SK-N-SH (cell line): Measurements from ENCODE around the gene LST1. TPM values are rescaled to one million over a fixed set of nuclear protein-coding genes. Genes with fewer than 3 reads are reported as not detected.

ENCODE experiments used
- CTCF ChIA-PET: fragments of 300-600, 350-600 bp; formaldehyde crosslinking; extraction: SDS; loops from one replicate; lab custom pipeline; 2021; lab: Yijun Ruan, JAX
- POLR2A ChIA-PET: fragments of 350-600 bp; sonication (Branson Sonifier 250); formaldehyde crosslinking; extraction: SDS; loops from one replicate; lab custom pipeline; 2020; ENCODE audit warnings: antibody characterized with exemption, inconsistent platforms; lab: Yijun Ruan, JAX
- DNase-seq: peaks from one replicate; pipeline ENCODE4 v3.0.0; 2012
- H2AFZ ChIP-seq: fragments of 200-600 bp; sonication (generic); 2 replicates; pipeline ENCODE4 v1.8.1; 2016; ENCODE audit warnings: antibody characterized with exemption, mild to moderate bottlenecking, low read depth
- H3F3A ChIP-seq: fragments of 200-600 bp; sonication (generic); replicated peaks from 2 replicates; pipeline ENCODE3; 2016; ENCODE audit warnings: antibody characterized with exemption, mild to moderate bottlenecking; ENCODE audit not compliant: insufficient read depth
- H3K27ac ChIP-seq, 2 experiments: fragments of 200-500 bp in 1 of 2; fragments of 200-600 bp in 1 of 2; sonication (Bioruptor generic) in 1 of 2; sonication (generic), shearing (Covaris generic) in 1 of 2; 2 replicates each; pipeline versions ENCODE4 v1.5.1 to v1.6.1; 2014 to 2016; ENCODE audit warnings: low read depth in 2 of 2, inconsistent platforms in 1 of 2, low read length in 1 of 2, mild to moderate bottlenecking in 1 of 2, mixed read lengths in 1 of 2
- H3K27me3 ChIP-seq: fragments of 200-600 bp; sonication (generic), shearing (Covaris generic); 2 replicates; pipeline ENCODE4 v1.6.1; 2016; ENCODE audit warnings: mixed run types; ENCODE audit not compliant: insufficient read depth
- H3K36me3 ChIP-seq, 2 experiments: fragments of 200-500 bp in 1 of 2; fragments of 200-600 bp in 1 of 2; sonication (Bioruptor generic) in 1 of 2; sonication (generic) in 1 of 2; replicated peaks in 1 of 2; 2 replicates each; pipeline versions ENCODE3 to v1.5.1; 2014 to 2016; ENCODE audit warnings: low read length in 1 of 2, mild to moderate bottlenecking in 1 of 2; ENCODE audit not compliant: insufficient read depth in 2 of 2, control insufficient read depth in 1 of 2
- H3K4me1 ChIP-seq, 2 experiments: fragments of 200-500 bp in 1 of 2; fragments of 200-600 bp in 1 of 2; sonication (Bioruptor generic) in 1 of 2; sonication (generic), shearing (Covaris generic) in 1 of 2; 2 replicates each; pipeline versions ENCODE4 v1.5.1 to v1.6.1; 2014 to 2016; ENCODE audit warnings: low read depth in 1 of 2, low read length in 1 of 2, mixed run types in 1 of 2; ENCODE audit not compliant: insufficient read depth in 2 of 2, control insufficient read depth in 1 of 2
- H3K4me2 ChIP-seq: fragments of 200-600 bp; sonication (generic), shearing (Covaris generic); 2 replicates; pipeline ENCODE4 v1.6.1; 2017; ENCODE audit warnings: mixed run types
- H3K4me3 ChIP-seq, 2 experiments: fragments of 200-500 bp in 1 of 2; fragments of 200-600 bp in 1 of 2; sonication (Bioruptor generic) in 1 of 2; sonication (generic), shearing (Covaris generic) in 1 of 2; 2 replicates each; pipeline versions ENCODE4 v1.5.1 to v1.8.1; 2014 to 2016; ENCODE audit warnings: low read depth in 2 of 2, inconsistent platforms in 1 of 2, low read length in 1 of 2, mild to moderate bottlenecking in 1 of 2, mixed read lengths in 1 of 2, moderate library complexity in 1 of 2
- H3K79me2 ChIP-seq: fragments of 200-600 bp; sonication (generic); 2 replicates; pipeline ENCODE4 v1.8.1; 2017; ENCODE audit warnings: mild to moderate bottlenecking; ENCODE audit not compliant: insufficient read depth
- H3K9ac ChIP-seq: fragments of 200-600 bp; sonication (generic); 2 replicates; pipeline ENCODE4 v1.6.1; 2017; ENCODE audit warnings: mixed run types
- H3K9me2 ChIP-seq: fragments of 200-600 bp; sonication (generic); 2 replicates; pipeline ENCODE4 v1.6.1; 2017; ENCODE audit warnings: mixed run types
- H3K9me3 ChIP-seq: fragments of 200-600 bp; sonication (generic); 2 replicates; pipeline ENCODE4 v1.6.1; 2017; ENCODE audit warnings: mixed run types, mild to moderate bottlenecking, moderate library complexity
- H4K20me1 ChIP-seq: fragments of 200-600 bp; sonication (generic); 2 replicates; pipeline ENCODE4 v1.6.1; 2017; ENCODE audit warnings: mild to moderate bottlenecking, mixed run types; ENCODE audit not compliant: insufficient read depth
- CHD2 ChIP-seq: fragments of 150-350 bp; IDR thresholded peaks from 2 replicates; pipeline ENCODE4 v1.6.1; 2018; ENCODE audit warnings: low read length; ENCODE audit not compliant: partially characterized antibody
- ELF1 ChIP-seq: IDR thresholded peaks from 2 replicates; pipeline ENCODE4 v1.4.0; 2012
- FOSL2 ChIP-seq: IDR thresholded peaks from 2 replicates; pipeline ENCODE4 v1.4.0; 2012; ENCODE audit warnings: low read depth, mild to moderate bottlenecking, moderate library complexity, borderline replicate concordance
- FOXJ3 ChIP-seq: sonication (generic); formaldehyde crosslinking; IDR thresholded peaks from 2 replicates; pipeline ENCODE4 v1.5.1; 2020; ENCODE audit warnings: mild to moderate bottlenecking, missing genetic modification reagents
- FOXM1 ChIP-seq: IDR thresholded peaks from 2 replicates; pipeline ENCODE4 v1.4.0; 2012; ENCODE audit warnings: low read depth, mild to moderate bottlenecking
- GATA2 ChIP-seq: sonication (generic); formaldehyde crosslinking; IDR thresholded peaks from 2 replicates; pipeline ENCODE4 v1.5.0; 2020; ENCODE audit warnings: mild to moderate bottlenecking, missing genetic modification reagents
- JUND ChIP-seq: IDR thresholded peaks from 2 replicates; pipeline ENCODE4 v1.4.0; 2012
- MEF2A ChIP-seq: IDR thresholded peaks from 2 replicates; pipeline ENCODE4 v1.4.0; 2012; ENCODE audit warnings: low read depth, borderline replicate concordance
- NRF1 ChIP-seq: IDR thresholded peaks from 2 replicates; pipeline ENCODE4 v1.6.1; 2012; ENCODE audit warnings: low read depth, mild to moderate bottlenecking, low read length
- POLR2AphosphoS5 ChIP-seq: IDR thresholded peaks from 2 replicates; pipeline ENCODE4 v1.6.1; 2012; ENCODE audit warnings: low read depth, low read length
- RCOR1 ChIP-seq: fragments of 150-350 bp; IDR thresholded peaks from 2 replicates; pipeline ENCODE4 v1.6.1; 2017; ENCODE audit warnings: antibody characterized with exemption, low read length
- RFX5 ChIP-seq: IDR thresholded peaks from 2 replicates; pipeline ENCODE4 v1.6.1; 2012; ENCODE audit warnings: mild to moderate bottlenecking, improper control_type of control experiment, low read length
- RXRA ChIP-seq: IDR thresholded peaks from 2 replicates; pipeline ENCODE4 v1.4.0; 2012; ENCODE audit warnings: low read depth, mild to moderate bottlenecking, borderline replicate concordance
- SMC3 ChIP-seq: IDR thresholded peaks from 2 replicates; pipeline ENCODE4 v1.6.1; 2012; ENCODE audit warnings: low read depth, low read length, improper control_type of control experiment
- TCF12 ChIP-seq: IDR thresholded peaks from 2 replicates; pipeline ENCODE4 v1.4.0; 2012
- TEAD4 ChIP-seq: IDR thresholded peaks from 2 replicates; pipeline ENCODE4 v1.4.0; 2012; ENCODE audit warnings: mild to moderate bottlenecking, borderline replicate concordance; ENCODE audit not compliant: insufficient read depth
- YY1 ChIP-seq: IDR thresholded peaks from 2 replicates; pipeline ENCODE4 v1.4.0; 2012; ENCODE audit warnings: low read depth, mild to moderate bottlenecking
- WGBS: methylation state at CpG from one replicate; pipeline ENCODE4 v1.1.6; 2017; ENCODE audit warnings: low lambda C conversion rate; 5-methylcytosine and 5-hydroxymethylcytosine counted together
- polyA plus RNA-seq, 3 experiments: library from polyadenylated mRNA; depleted of rRNA; stranded (reverse); fragments of >200 nt; gene quantifications; 2 replicates each; pipeline ENCODE4 v1.2.3, GENCODE V29; 2012
- TF ChIP-seq, protein P1 (sequence below): IDR thresholded peaks from 2 replicates; pipeline ENCODE4 v1.4.0; 2012; ENCODE audit warnings: low read depth, borderline replicate concordance
- TF ChIP-seq, protein P2 (sequence below): IDR thresholded peaks from 2 replicates; pipeline ENCODE4; 2012
- TF ChIP-seq, protein P3 (sequence below): fragments of 150-350 bp; IDR thresholded peaks from 2 replicates; pipeline ENCODE4 v1.6.1; 2016; ENCODE audit warnings: mild to moderate bottlenecking, low read depth, low read length
- TF ChIP-seq, protein P4 (sequence below): IDR thresholded peaks from 2 replicates; pipeline ENCODE4 v1.4.0; 2012; ENCODE audit warnings: low read depth, borderline replicate concordance

Gene LST1
- not detected in 2 replicates for polyA plus RNA-seq (2012; rRNA removed)
- not detected in 2 replicates for polyA plus RNA-seq (2012; cell fraction: cytosol; rRNA removed)
- polyA plus RNA-seq (2012; cell fraction: nucleus; rRNA removed) = 0.13 and 0.23 TPM in 2 replicates

DNA sequence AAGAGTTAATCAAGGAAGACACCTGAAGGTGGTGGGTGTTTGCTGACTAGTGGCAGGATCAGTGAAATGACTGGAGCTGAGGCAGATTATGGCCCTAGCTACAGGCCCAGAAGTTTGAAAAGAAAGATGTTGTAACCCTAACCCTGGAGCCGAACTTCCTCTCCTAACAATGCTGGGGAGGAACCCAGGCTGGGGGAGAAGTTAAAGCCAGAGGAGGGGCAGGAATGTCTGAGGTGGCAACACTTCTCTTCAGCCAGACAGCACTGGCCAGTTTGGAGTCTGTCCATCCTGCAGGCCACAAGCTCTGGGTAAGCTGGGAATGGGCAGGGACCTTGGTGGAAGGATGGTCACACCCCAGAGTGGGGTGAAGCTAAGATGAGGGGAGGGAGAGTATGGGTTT is at the start of gene LST1:
Gene LST1 (plus strand): TSS at position 270 of the 400 bp plus-strand sequence. CDS start 1,023 bp downstream, outside the sequence.
- peaks cover 0 to 6% of the 10 kb centered on the region in 2 experiments; a peak in 1 of 4 replicates for H3K4me1 ChIP-seq
- H3K4me2 ChIP-seq = no peak within 1 kb of the TSS
- DNase-seq = no peak
- POLR2A ChIA-PET = no interaction called here
- H3K4me3 ChIP-seq = no peak within 1 kb of the TSS
- H3K36me3 ChIP-seq = no peaks in the 10 kb centered on the region
- H3K27me3 ChIP-seq = no peaks in the 10 kb centered on the region
- CTCF ChIA-PET = interaction anchor here (0.6 to 17.6 kb wide), 4 partner anchors 11 to 631 kb away, joined by 3 to 312 read pairs (median 46); partner anchors contain the start of genes ATP6V1G2, NFKBIL1 and TNF
- H3K79me2 ChIP-seq = no peaks in the 10 kb centered on the region
- TF ChIP-seq CHD2 (no peak), JUND (no peak), TCF12 (no peak), FOXM1 (no peak), SMC3 (no peak)
- TF ChIP-seq, protein P1, sequence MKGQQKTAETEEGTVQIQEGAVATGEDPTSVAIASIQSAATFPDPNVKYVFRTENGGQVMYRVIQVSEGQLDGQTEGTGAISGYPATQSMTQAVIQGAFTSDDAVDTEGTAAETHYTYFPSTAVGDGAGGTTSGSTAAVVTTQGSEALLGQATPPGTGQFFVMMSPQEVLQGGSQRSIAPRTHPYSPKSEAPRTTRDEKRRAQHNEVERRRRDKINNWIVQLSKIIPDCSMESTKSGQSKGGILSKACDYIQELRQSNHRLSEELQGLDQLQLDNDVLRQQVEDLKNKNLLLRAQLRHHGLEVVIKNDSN = no peak
- TF ChIP-seq, protein P2, sequence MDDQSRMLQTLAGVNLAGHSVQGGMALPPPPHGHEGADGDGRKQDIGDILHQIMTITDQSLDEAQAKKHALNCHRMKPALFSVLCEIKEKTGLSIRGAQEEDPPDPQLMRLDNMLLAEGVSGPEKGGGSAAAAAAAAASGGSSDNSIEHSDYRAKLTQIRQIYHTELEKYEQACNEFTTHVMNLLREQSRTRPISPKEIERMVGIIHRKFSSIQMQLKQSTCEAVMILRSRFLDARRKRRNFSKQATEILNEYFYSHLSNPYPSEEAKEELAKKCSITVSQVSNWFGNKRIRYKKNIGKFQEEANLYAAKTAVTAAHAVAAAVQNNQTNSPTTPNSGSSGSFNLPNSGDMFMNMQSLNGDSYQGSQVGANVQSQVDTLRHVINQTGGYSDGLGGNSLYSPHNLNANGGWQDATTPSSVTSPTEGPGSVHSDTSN = no peak
- no peaks in the 10 kb centered on the region for H4K20me1 ChIP-seq
- no peak within 1 kb of the TSS for H3K27ac ChIP-seq
- H3K9me2 ChIP-seq = no peaks in the 10 kb centered on the region
- H2AFZ ChIP-seq = no peak within 1 kb of the TSS
- H3F3A ChIP-seq = no peaks in the 10 kb centered on the region
- no peaks in the 10 kb centered on the region for H3K9me3 ChIP-seq
- no peak within 1 kb of the TSS for H3K9ac ChIP-seq
- 100% methylated on average over 1 of the region's 1 CpG for WGBS

DNA sequence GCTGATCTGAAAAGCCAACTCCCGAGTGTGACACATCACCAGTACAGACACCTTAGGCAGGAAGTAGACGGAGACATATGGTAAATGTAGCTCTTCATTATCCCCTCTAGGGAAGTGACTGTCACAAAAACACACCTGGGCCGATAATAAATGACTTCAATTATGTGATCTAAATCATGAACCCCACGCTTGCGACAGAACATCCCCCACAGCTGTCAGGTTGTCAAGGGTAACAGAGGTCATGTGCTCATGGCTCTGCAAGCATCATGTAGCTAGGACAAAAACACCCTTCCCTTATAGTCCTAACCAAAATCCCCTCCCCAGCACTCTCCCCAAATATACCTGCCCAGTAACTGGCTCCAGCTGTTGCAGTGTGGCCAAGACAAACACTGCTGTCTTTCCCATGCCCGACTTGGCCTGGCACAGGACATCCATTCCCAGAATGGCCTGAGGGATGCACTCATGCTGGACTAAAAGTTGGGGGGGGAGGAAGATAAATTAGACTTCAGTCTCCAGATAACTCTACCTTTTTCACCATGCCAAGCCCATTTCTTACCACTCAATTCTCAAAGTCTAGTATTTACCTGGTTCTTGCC is 47.2 kb upstream of the LST1 start:
- Histone ChIP-seq H3F3A (peaks cover 4% of the 10 kb centered on the region), H3K79me2 (peaks cover 79% of the 10 kb centered on the region), H3K27me3 (no peaks in the 10 kb centered on the region), H3K9ac (no peak overlapping the region), H4K20me1 (peaks cover 71% of the 10 kb centered on the region), H3K9me3 (no peaks in the 10 kb centered on the region), H3K36me3 (peaks cover 52 to 63% of the 10 kb centered on the region in 2 experiments), H3K27ac (no peak overlapping the region), H3K4me2 (peak overlapping the region; percentile 87), H3K4me3 (peak overlapping the region; percentile 74 to 91), H3K4me1 (peaks cover 15 to 19% of the 10 kb centered on the region in 2 experiments; a peak in 3 of 4 replicates), H3K9me2 (no peaks in the 10 kb centered on the region), H2AFZ (no peak overlapping the region)
- no peak for DNase-seq
- 56% methylated on average over 6 of the region's 6 CpGs for WGBS
- POLR2A ChIA-PET = interaction anchor here (0.7 kb wide), 1 partner anchor 8 kb away, joined by 4 read pairs; the partner anchor contains the start of genes ATP6V1G2 and NFKBIL1
- CTCF ChIA-PET = interaction anchor here (1.0 to 2.3 kb wide), 3 partner anchors 9 to 59 kb away, joined by 3 to 10 read pairs (median 3); partner anchors contain the start of genes MCCD1 and NFKBIL1
- TF ChIP-seq POLR2AphosphoS5 = no peak
- TF ChIP-seq TEAD4 = no peak
- TF ChIP-seq MEF2A = no peak
- TF ChIP-seq, protein P3, sequence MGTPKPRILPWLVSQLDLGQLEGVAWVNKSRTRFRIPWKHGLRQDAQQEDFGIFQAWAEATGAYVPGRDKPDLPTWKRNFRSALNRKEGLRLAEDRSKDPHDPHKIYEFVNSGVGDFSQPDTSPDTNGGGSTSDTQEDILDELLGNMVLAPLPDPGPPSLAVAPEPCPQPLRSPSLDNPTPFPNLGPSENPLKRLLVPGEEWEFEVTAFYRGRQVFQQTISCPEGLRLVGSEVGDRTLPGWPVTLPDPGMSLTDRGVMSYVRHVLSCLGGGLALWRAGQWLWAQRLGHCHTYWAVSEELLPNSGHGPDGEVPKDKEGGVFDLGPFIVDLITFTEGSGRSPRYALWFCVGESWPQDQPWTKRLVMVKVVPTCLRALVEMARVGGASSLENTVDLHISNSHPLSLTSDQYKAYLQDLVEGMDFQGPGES = no peak
- TF ChIP-seq RXRA = no peak
- TF ChIP-seq CHD2 = no peak
- no peak for TF ChIP-seq NRF1
- no peak for TF ChIP-seq FOXJ3 (CRISPR knock-in tag)
- no peak for TF ChIP-seq GATA2 (CRISPR knock-in tag)
- TF ChIP-seq, protein P4, sequence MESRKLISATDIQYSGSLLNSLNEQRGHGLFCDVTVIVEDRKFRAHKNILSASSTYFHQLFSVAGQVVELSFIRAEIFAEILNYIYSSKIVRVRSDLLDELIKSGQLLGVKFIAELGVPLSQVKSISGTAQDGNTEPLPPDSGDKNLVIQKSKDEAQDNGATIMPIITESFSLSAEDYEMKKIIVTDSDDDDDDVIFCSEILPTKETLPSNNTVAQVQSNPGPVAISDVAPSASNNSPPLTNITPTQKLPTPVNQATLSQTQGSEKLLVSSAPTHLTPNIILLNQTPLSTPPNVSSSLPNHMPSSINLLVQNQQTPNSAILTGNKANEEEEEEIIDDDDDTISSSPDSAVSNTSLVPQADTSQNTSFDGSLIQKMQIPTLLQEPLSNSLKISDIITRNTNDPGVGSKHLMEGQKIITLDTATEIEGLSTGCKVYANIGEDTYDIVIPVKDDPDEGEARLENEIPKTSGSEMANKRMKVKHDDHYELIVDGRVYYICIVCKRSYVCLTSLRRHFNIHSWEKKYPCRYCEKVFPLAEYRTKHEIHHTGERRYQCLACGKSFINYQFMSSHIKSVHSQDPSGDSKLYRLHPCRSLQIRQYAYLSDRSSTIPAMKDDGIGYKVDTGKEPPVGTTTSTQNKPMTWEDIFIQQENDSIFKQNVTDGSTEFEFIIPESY = no peak
- no peak for TF ChIP-seq RCOR1
- TF ChIP-seq RFX5 = no peak
- TF ChIP-seq TCF12 = no peak
- no peak for TF ChIP-seq YY1
- no peak for TF ChIP-seq FOSL2
- TF ChIP-seq ELF1 = no peak
- TF ChIP-seq, protein P2 = no peak
